Stimulated activated naive CD8-positive, alpha-beta T cell treated with anti-CD3 and anti-CD28 coated beads, Interleukin-15, Interleukin-2, amounts not matched to agents 100 U/mL and 50 U/mL, for 24 hours (primary cell): Measurements from ENCODE around the gene ACSL1.
A peak's percentile ranks its signal among the peaks of the same experiment; 100 is the strongest.
"Not testable (repeated sequence)": the region's sequence is repeated elsewhere in the genome, so short reads cannot be mapped to it uniquely, and the experiment has no call there.

Experiments
- ATAC-seq: fragments of 150-1000 bp; cut with Tn5 transposase; one replicate; pipeline ENCODE4 v1.10.0; 2021
- DNase-seq: peaks from one replicate; pipeline ENCODE4 v3.0.0; 2021

ACSL1 gene

GRCh38 chr4:184843984-184844554, 18.3 kb upstream of the ACSL1 start:
- ATAC-seq (no peak), DNase-seq (no peak)

GRCh38 chr4:184839075-184839399, 13.3 kb upstream of the ACSL1 start:
- ATAC-seq, DNase-seq: not testable (repeated sequence)

DNA sequence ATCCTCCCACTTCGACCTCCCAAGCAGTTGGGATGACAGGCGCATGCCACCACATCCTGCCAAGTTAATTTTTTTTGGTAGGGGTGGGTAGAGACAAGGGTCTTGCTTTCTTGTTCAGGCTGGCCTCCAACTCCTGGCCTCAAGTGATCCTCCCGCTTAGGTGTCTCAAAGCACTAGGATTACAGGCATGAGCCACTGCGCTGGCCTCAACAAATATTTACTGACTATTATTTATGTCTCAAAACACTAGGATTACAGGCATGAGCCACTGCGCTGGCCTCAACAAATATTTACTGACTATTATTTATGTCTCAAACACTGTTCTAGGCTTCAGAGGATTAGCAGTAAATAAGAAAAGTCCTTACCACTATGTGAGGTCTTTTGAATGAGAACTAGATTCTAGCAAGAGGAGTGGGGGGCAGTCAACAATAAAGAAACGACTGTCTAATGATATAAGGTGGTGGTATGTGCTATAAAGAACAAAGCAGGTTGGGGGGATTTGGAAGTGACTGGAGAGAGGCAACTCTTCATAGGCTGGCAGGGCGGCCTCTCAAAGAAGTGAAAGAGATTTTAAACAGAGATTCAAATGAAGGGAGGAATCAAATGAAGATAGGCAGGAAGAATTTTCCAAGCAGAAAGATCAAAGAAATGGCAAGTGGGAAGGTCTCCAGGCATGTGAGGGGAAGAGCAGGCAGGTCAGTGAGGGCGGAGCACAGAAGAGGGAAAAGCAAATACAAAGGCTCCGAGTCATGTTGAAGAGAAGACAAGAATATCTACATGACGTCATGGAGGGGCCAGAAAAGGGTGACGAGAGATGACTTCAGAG, 12.7 kb upstream of the ACSL1 start:
- DNase-seq (no peak), ATAC-seq (no peak)

DNA sequence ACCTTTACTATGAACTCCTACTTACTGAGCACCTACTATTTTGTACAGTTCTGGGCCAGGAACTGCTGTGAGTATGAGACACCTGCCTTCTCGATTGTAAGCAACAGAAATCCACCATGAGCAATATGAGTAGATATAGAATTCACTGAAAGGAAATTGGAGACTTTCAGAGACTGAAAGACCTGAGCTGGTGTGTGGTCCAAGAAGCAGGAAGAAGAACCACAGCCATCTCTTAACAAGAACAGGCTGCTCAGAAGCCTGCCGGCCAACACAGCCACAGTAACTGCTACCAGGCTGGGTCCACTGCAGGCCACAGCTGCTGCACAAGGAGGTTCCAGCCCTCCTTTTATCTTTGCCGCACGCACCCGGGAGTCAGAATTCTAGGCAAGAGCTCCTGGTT, 10.8 kb upstream of the ACSL1 start:
- DNase-seq: no peak
- ATAC-seq: no peak

DNA sequence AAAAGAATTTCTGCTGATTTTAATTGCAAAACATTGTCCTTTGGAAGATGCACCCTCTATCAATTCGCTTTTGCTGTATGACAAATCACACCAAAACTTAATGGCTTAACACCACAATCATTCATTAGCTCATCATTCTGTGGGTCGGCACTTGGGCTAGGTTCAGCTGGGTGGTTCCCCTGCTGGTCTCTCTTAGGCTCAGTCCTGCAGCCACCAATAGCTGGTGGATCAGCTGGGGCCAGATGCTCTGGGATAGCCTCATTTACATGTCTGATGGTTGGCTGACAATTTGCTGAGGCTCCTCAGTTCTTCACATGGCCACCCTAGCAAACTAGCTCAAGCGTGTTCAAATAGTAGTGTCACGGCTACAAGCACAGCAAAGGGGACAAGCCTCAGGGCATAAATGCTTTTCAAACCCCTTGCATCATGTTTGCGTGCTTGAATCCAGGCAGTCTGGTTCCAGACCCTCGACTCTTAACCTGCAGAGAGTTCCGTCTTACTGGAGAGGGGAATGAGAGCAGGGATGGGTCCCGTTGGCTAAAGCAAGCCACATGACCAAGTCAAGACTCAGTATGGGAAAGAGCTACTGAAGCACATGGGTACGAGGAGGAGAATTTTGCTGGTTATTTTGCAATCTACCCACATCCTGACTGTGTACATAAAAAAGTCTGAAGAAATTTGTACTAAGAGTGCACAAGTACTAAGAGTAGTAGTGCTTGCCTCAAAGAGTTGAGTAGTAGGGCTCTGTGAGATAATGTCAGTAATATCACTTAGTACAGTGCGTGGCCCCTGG, 7.5 kb upstream of the ACSL1 start:
- DNase-seq (no peak), ATAC-seq (no peak)

GRCh38 chr4:184831153-184831552, 5.4 kb upstream of the ACSL1 start:
- no peak for DNase-seq

GRCh38 chr4:184826691-184827270, 1.0 kb upstream of the ACSL1 start:
- DNase-seq: no peak
- no peak for ATAC-seq

More at GRCh38 chr4:184831153-184831552, 5.4 kb upstream of the ACSL1 start:
- no peak for ATAC-seq

- DNase-seq (peak; percentile 55), ATAC-seq (peak; percentile 42)
Observed at GRCh38 chr4:184825141-184825895, 450 bp downstream of the ACSL1 start.

DNA sequence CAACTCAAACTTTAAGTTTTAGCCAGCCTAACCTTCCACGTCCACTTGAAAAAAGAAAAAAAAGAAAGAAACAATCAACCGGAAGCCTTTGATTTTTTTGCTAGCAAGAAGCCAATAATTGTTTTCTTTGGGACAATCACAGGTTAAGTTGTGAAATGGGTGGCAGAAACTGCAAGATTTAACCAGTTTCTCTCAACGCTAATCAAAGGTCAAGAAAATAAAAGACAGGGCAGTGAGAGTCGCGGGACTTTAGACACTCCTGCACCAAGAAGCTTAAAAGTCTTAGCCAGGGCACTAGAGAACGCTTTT, 1.0 kb downstream of the ACSL1 start:
- DNase-seq (no peak), ATAC-seq (no peak)

DNA sequence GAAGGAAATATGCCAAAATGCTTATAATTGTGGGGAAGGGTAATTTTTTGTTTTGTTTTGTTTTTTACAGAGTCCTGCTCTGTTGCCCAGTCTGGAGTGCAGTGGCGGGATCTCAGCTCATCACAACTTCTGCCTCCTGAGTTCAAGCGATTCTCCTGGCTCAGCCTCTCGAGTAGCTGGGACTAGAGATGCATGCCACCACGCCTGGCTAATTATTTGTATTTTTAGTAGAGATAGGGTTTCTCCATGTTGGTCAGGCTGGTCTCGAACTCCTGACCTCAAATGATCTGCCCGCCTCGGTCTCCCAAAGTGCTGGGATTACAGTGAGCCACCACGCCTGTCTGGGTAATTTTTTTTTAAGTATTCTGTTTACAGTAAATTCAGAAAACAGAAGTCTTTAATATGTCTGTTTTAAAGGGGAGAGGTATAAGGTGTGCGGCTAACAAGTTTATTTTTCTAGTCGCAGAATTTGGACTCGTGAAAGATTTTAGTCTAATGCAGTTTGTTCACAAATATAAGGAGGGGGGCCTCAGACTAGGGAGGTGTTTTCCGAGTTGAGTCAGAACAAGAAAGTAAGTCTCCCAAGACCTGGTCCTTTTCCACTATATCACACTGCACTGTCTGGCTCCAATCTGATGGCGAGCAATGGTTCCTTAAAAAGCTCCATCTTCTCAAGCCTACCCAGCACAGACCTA, 1.5 kb downstream of the ACSL1 start:
- no peak for ATAC-seq
- no peak for DNase-seq

- ATAC-seq: no peak
Observed at GRCh38 chr4:184823014-184823413, 2.8 kb downstream of the ACSL1 start.

GRCh38 chr4:184822356-184822755, 3.4 kb downstream of the ACSL1 start:
- DNase-seq: no peak
- ATAC-seq: no peak

More at GRCh38 chr4:184823014-184823413, 2.8 kb downstream of the ACSL1 start:
- no peak for DNase-seq

GRCh38 chr4:184821242-184821641, 4.5 kb downstream of the ACSL1 start:
- DNase-seq (no peak), ATAC-seq (no peak)

- DNase-seq (no peak), ATAC-seq (no peak)
Observed at GRCh38 chr4:184819786-184820185, 6.0 kb downstream of the ACSL1 start.

DNA sequence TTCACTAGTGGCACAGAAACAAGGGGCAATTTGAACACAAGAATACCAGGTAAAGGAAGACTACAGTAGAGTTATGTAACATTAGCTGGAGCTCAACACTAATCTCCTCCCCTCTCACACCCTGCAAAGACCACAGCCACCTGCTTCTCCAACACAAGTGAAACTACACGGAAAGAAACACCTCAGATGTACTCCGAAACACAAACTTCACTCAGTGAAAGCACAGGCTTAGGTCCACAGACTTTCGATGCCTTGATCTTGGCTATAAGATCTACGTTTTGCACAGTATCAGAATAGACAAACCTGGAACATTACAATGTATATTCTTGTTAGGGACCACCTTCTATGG, 7.6 kb downstream of the ACSL1 start:
- ATAC-seq (no peak), DNase-seq (no peak)

DNA sequence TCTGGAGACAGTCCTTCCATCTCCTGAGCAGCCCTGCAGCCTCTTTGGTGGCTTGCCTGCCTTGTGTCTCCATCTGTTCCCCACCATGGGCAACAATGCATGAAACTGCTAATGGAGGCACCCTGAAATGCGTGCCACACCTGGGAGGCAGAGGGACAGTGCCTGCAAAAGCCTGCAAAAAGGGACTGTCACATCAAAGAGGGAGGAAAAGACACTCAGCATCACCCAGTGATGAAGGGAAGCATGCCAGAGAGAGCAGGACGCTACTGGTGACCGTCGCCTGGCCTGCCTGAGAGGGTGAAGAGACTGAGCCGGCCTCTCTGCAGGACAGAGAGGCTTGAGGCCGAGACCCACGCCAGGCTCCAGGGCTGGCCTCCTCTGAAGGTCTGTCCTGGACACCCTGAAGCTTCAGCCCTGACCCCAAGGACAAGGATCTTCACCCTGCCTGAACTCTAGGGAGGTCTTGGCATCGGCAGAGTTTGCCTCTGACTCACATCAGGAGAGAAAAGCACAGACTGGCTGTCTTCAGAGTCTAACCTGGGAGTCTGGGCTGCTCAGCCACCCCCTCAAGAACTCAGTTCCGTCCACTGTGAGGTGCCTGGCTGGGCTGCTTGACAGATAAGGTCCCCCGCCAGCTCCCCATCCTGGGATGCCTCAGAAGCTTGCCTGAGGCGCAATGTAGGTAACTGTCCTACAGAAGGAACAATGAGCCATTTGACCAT, 8.1 kb downstream of the ACSL1 start:
- DNase-seq (no peak), ATAC-seq (no peak)

DNA sequence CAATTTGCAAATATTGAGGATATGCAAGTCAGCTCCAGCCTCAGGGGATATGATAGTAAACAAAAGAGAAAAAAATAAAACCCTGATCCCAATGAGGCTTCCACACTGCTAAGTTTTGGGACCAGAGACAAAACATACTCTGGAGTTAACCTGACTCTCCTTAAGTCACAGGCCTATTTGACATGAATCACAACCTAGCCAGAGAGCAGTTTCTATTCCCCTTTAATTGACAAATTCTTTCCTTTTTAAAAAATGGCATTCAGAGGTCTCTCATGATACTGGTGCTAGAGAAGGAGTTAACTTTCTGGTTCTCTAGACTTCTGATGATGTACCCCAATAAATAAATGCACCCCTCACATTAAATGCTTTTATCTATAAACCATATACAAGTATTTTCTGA, 8.8 kb downstream of the ACSL1 start:
- ATAC-seq: peak; percentile 38
- DNase-seq: no peak

- ATAC-seq: peak; percentile 62
- no peak for DNase-seq
Observed at GRCh38 chr4:184815046-184815877, 10.5 kb downstream of the ACSL1 start.

GRCh38 chr4:184814686-184815045, 11.1 kb downstream of the ACSL1 start:
- no peak for DNase-seq
- ATAC-seq: no peak

- DNase-seq: no peak
- ATAC-seq: no peak
Observed at GRCh38 chr4:184812651-184813181, 13.1 kb downstream of the ACSL1 start.
